HepG2 (cell line): ENCODE measurements around the gene MRPL14. TPM values are rescaled to one million over a fixed set of nuclear protein-coding genes. Genes with fewer than 3 reads are reported as not detected.
A peak's percentile ranks its signal among the peaks of the same experiment; 100 is the strongest.

Experiments
- ATAC-seq: fragments of 200-7000 bp; cut with Tn5 transposase; 3 replicates; pipeline ENCODE4 v1.9.1; 2020; ENCODE audit warnings: mild to moderate bottlenecking, moderate library complexity
- BruUV-seq: library from RNA; stranded (reverse); fragments of 400-500 nt; replicated peaks from 2 replicates; lab custom pipeline; 2021; lab: Mats Ljungman, UMichigan
- CTCF ChIA-PET: fragments of 300-600 bp; formaldehyde crosslinking; extraction: SDS; loops from one replicate; lab custom pipeline; 2021; ENCODE audit warnings: low total read pairs, inconsistent platforms, low intra/inter-chr PET ratio; lab: Yijun Ruan, JAX
- POLR2A ChIA-PET: fragments of 350-600 bp; sonication (Branson Sonifier 250); formaldehyde crosslinking; loops from one replicate; lab custom pipeline; 2020; ENCODE audit warnings: antibody characterized with exemption, inconsistent platforms; lab: Yijun Ruan, JAX
- DNase-seq: peaks from one replicate; pipeline ENCODE4 v3.0.0-alpha.2; 2015; ENCODE audit warnings: low spot score
- FAIRE-seq: peaks from 3 replicates; lab custom pipeline; 2011; peaks lifted over from hg19 to GRCh38; lab: Jason Lieb, UNC
- H2AFZ ChIP-seq: one replicate; pipeline ENCODE4 v1.6.1; 2011; ENCODE audit warnings: low read length, inconsistent platforms
- H3K27ac ChIP-seq: fragments of 300-600 bp; 3 replicates; pipeline ENCODE4 v1.8.0; 2011; ENCODE audit warnings: mixed run types, mild to moderate bottlenecking, mixed read lengths, low read length, inconsistent platforms; ENCODE audit not compliant: insufficient read depth; ENCODE audit errors: extremely low read length
- H3K27me3 ChIP-seq, 2 experiments: fragments of 200-600 bp in 1 of 2; 2 replicates in 1 of 2; 3 replicates in 1 of 2; pipeline versions ENCODE4 v1.6.0 to v1.8.0; 2011; ENCODE audit warnings: low read length in 2 of 2, mild to moderate bottlenecking in 2 of 2, moderate library complexity in 2 of 2, inconsistent platforms in 1 of 2; ENCODE audit not compliant: insufficient read depth in 2 of 2, control insufficient read depth in 1 of 2
- H3K36me3 ChIP-seq, 2 experiments: fragments of 200-600 bp in 1 of 2; replicated peaks in 1 of 2; 2 replicates in 1 of 2; 3 replicates in 1 of 2; pipeline versions ENCODE4 v1.5.1 to v1.8.0; 2011; ENCODE audit warnings: low read length in 2 of 2, inconsistent platforms in 1 of 2; ENCODE audit not compliant: insufficient read depth in 2 of 2, control insufficient read depth in 1 of 2
- H3K4me1 ChIP-seq: 2 replicates; pipeline ENCODE4 v1.5.1; 2012; ENCODE audit warnings: low read length, inconsistent platforms; ENCODE audit not compliant: insufficient read depth
- H3K4me2 ChIP-seq: 2 replicates; pipeline ENCODE4 v1.6.0; 2011; ENCODE audit warnings: low read depth, low read length, inconsistent platforms
- H3K4me3 ChIP-seq, 3 experiments: fragments of 200-600 bp in 1 of 3; sonication (generic), shearing (Covaris generic) in 1 of 3; replicated peaks in 1 of 3; 2 replicates each; pipeline ENCODE4 v1.5.1; 2011 to 2016; ENCODE audit warnings: low read length in 3 of 3, inconsistent platforms in 2 of 3, low read depth in 2 of 3, mild to moderate bottlenecking in 2 of 3, control low read depth in 1 of 3, mixed read lengths in 1 of 3; ENCODE audit not compliant: insufficient read depth in 1 of 3
- H3K79me2 ChIP-seq: one replicate; pipeline ENCODE4 v1.6.1; 2011; ENCODE audit warnings: low read length, inconsistent platforms; ENCODE audit not compliant: insufficient read depth
- H3K9ac ChIP-seq: 2 replicates; pipeline ENCODE4 v1.6.0; 2011; ENCODE audit warnings: mild to moderate bottlenecking, low read depth, low read length, inconsistent platforms; ENCODE audit not compliant: insufficient read depth
- H3K9me3 ChIP-seq: 2 replicates; pipeline ENCODE4 v1.5.1; 2012; ENCODE audit warnings: mild to moderate bottlenecking, low read length
- H4K20me1 ChIP-seq: 2 replicates; pipeline ENCODE4 v1.6.0; 2011; ENCODE audit warnings: inconsistent platforms, mild to moderate bottlenecking, low read length, moderate library complexity; ENCODE audit not compliant: insufficient read depth
- ARNT2 ChIP-seq: sonication (generic); formaldehyde crosslinking; IDR thresholded peaks from 2 replicates; pipeline ENCODE4 v1.8.0; 2022; ENCODE audit warnings: mild to moderate bottlenecking, low read depth, missing genetic modification reagents, moderate library complexity
- ATAD3A ChIP-seq: sonication (generic); formaldehyde crosslinking; IDR thresholded peaks from 2 replicates; pipeline ENCODE4 v1.4.0; 2020; ENCODE audit warnings: missing genetic modification reagents
- BCL6 ChIP-seq: IDR thresholded peaks from 2 replicates; pipeline ENCODE4 v1.6.1; 2016; ENCODE audit warnings: missing genetic modification reagents, missing compliant biosample characterization
- GFI1 ChIP-seq: sonication (generic); formaldehyde crosslinking; IDR thresholded peaks from 2 replicates; pipeline ENCODE4 v1.5.0; 2020; ENCODE audit warnings: missing genetic modification reagents, mild to moderate bottlenecking, borderline replicate concordance
- HNRNPLL ChIP-seq: fragments of 200-400 bp; formaldehyde crosslinking; IDR thresholded peaks from 2 replicates; pipeline ENCODE4 v1.6.1; 2017; ENCODE audit warnings: mild to moderate bottlenecking, low read depth, low read length; ENCODE audit not compliant: poor library complexity, severe bottlenecking
- HOXA9 ChIP-seq: sonication (generic); formaldehyde crosslinking; IDR thresholded peaks from 2 replicates; pipeline ENCODE4 v1.8.1; 2022; ENCODE audit warnings: missing genetic modification reagents, mild to moderate bottlenecking, moderate library complexity, borderline replicate concordance
- JUND ChIP-seq: sonication (generic); formaldehyde crosslinking; IDR thresholded peaks from 2 replicates; pipeline ENCODE4 v1.8.0; 2022; ENCODE audit warnings: mild to moderate bottlenecking, missing genetic modification reagents
- KLF6 ChIP-seq: IDR thresholded peaks from 2 replicates; pipeline ENCODE4 v1.8.0; 2016; ENCODE audit warnings: missing biosample characterization, missing genetic modification reagents
- SIX4 ChIP-seq: sonication (generic); formaldehyde crosslinking; IDR thresholded peaks from 2 replicates; pipeline ENCODE4 v1.4.0; 2020; ENCODE audit warnings: missing genetic modification reagents
- SMAD3 ChIP-seq: sonication (generic); formaldehyde crosslinking; IDR thresholded peaks from 2 replicates; pipeline ENCODE4 v1.4.0; 2020; ENCODE audit warnings: missing genetic modification reagents
- ZFYVE20 ChIP-seq: sonication (generic); formaldehyde crosslinking; IDR thresholded peaks from 2 replicates; pipeline ENCODE4 v1.8.0; 2023; ENCODE audit warnings: low read depth, mild to moderate bottlenecking, moderate library complexity, missing genetic modification reagents, borderline replicate concordance
- ZNF17 ChIP-seq: sonication (generic); formaldehyde crosslinking; IDR thresholded peaks from 2 replicates; pipeline ENCODE4 v1.5.0; 2020; ENCODE audit warnings: mild to moderate bottlenecking, missing genetic modification reagents
- ZNF432 ChIP-seq: sonication (generic); formaldehyde crosslinking; IDR thresholded peaks from 2 replicates; pipeline ENCODE4 v1.5.0; 2020; ENCODE audit warnings: missing genetic modification reagents, mild to moderate bottlenecking, borderline replicate concordance
- ZNF484 ChIP-seq: sonication (generic); formaldehyde crosslinking; IDR thresholded peaks from 2 replicates; pipeline ENCODE4 v1.5.1; 2020; ENCODE audit warnings: mild to moderate bottlenecking, low read depth, missing genetic modification reagents, borderline replicate concordance
- ZNF572 ChIP-seq: sonication (generic); formaldehyde crosslinking; IDR thresholded peaks from 2 replicates; pipeline ENCODE4 v1.5.1; 2020; ENCODE audit warnings: mild to moderate bottlenecking, missing genetic modification reagents
- ZNF768 ChIP-seq: sonication (generic); formaldehyde crosslinking; IDR thresholded peaks from 2 replicates; pipeline ENCODE4 v1.4.0; 2020; ENCODE audit warnings: missing genetic modification reagents
- ZSCAN20 ChIP-seq: sonication (generic); formaldehyde crosslinking; IDR thresholded peaks from 2 replicates; pipeline ENCODE4 v1.4.0; 2020; ENCODE audit warnings: missing genetic modification reagents, mild to moderate bottlenecking, borderline replicate concordance
- WGBS: methylation state at CpG from one replicate; pipeline ENCODE4 v1.1.6; 2017; ENCODE audit warnings: low lambda C conversion rate; 5-methylcytosine and 5-hydroxymethylcytosine counted together
- in situ Hi-C: cut with HindIII; loops from 2 replicates; pipeline ENCODE4 v1.10.0; 2017; ENCODE audit warnings: low pct_unique_long_range_greater_than_20kb; ENCODE audit not compliant: extremely low pct_ligation_motif_present
- intact Hi-C: fragments of 100-400 bp; cut with micrococcal nuclease; formaldehyde crosslinking; loops from one replicate; pipeline ENCODE4 v1.10.0; 2022; ENCODE audit not compliant: unreplicated experiment
- polyA plus RNA-seq, 8 experiments: library from polyadenylated mRNA; depleted of rRNA in 3 of 8; stranded (reverse) in 7 of 8; unstranded in 1 of 8; fragments of >200 nt; fragmentation: Illumina TruSeq in 4 of 8; extraction: Trizol in 4 of 8; gene quantifications; 2 replicates each; pipeline versions ENCODE4 v1.2.1 to v1.2.3, GENCODE V29; 2011 to 2016; ENCODE audit warnings: low read depth in 4 of 8, missing spikeins in 1 of 8, mixed read lengths in 1 of 8; ENCODE audit not compliant: insufficient read depth in 1 of 8
- total RNA-seq, 5 experiments: library from RNA; depleted of rRNA; stranded (reverse); fragments of >200 nt; fragmentation: Illumina TruSeq; extraction: Trizol; gene quantifications; 2 replicates each; pipeline ENCODE4 v1.2.3, GENCODE V29; 2016; ENCODE audit warnings: low read depth in 1 of 5
- TF ChIP-seq, protein P1 (sequence below): IDR thresholded peaks from 2 replicates; pipeline ENCODE4 v1.6.1; 2012; ENCODE audit warnings: low read depth, low read length, improper control_type of control experiment
- TF ChIP-seq, protein P2 (sequence below): fragments of 450-650 bp; IDR thresholded peaks from 2 replicates; pipeline ENCODE4 v1.6.1; 2017

The MRPL14 gene
- total and polyA plus RNA-seq, 2 of the 13 experiments (the other 11 are each of a cell fraction or from before 2014, with no cell fraction given): 157 to 178 TPM

DNA sequence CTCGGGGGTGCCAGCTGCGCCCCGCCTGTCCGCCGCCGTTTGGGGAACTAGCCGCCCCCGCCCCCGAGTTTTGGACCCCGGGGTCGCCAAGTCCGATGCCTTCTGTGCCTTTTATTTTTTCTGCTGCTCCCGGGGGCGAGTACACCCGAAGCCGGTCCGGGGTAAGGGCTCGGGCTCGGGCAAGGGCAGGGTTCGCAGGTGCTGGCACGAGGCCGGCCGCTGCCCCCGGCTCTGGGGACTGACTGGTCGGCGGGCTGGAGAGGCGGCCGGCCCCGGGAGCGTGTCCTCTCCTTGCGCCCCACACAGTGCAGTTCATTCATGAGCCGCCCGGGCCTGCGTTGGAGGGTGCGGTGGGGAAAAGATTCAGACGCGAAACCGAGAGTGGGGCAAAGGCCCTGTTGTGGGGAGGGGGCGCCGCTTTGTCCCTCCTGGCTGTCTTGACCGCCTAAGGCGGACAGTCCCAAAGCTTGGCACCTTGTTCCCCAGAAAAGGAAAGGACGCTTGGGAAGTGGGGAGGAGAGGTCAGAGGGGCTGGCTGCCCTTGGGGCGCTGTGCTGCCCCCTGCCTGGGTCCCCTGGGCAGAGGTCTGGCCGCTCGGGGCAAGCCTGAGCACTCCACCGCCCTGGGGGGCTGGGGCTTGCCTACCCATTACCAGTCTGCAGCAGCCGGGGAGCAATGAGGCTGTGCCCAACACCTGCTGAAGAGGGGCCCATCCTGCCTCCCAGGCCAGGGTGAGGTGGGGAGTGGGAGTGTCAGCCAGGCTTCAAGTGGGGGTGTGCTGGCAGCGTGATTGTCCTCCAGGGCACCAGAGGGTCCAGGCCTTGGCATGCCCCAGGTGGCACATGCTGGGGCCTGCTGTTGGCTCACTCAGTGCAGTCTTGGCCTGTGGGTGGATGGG, 1.0 kb upstream of the MRPL14 start:
- H3K9me3 ChIP-seq: no peaks in the 10 kb centered on the region
- H2AFZ ChIP-seq: no peak overlapping the region
- peaks cover 79% of the 10 kb centered on the region for H3K4me1 ChIP-seq
- peaks cover 30% of the 10 kb centered on the region for H4K20me1 ChIP-seq
- H3K79me2 ChIP-seq: peaks cover 74% of the 10 kb centered on the region
- 3% methylated on average over 37 of the region's 49 CpGs for WGBS
- DNase-seq (peak; percentile 35), FAIRE-seq (no peak), ATAC-seq (peak; percentile 85)
- peak overlapping the region; percentile 81 for H3K9ac ChIP-seq
- ChIA-PET POLR2A (interaction anchor here (0.6 to 1.5 kb wide), 14 partner anchors 10 to 871 kb away, joined by 3 to 17 read pairs (median 5); partner anchors contain the start of genes HSP90AB1 and SLC35B2), CTCF (no interaction called here)
- in situ Hi-C loops (no loop called here), intact Hi-C loops (loop anchor here (2.0 kb wide), 1 partner anchor 23 kb away; no protein-coding TSS in a partner anchor)
- BruUV-seq: no TSS peak
- H3K27me3 ChIP-seq: no peaks in the 10 kb centered on the region; a peak in 1 of 5 replicates
- H3K4me3 ChIP-seq: peak overlapping the region; percentile 87 to 95 (median 94)
- peak overlapping the region; percentile 96 for H3K4me2 ChIP-seq
- peak overlapping the region; percentile 63 for H3K27ac ChIP-seq
- peaks cover 0 to 7% of the 10 kb centered on the region in 2 experiments; a peak in 1 of 5 replicates for H3K36me3 ChIP-seq
- TF ChIP-seq ZNF432 (no peak), SIX4 (no peak), ZNF572 (CRISPR knock-in tag) (no peak; the same call in 1 of the 2 replicates), HOXA9 (CRISPR knock-in tag) (no peak), KLF6 (CRISPR knock-in tag) (no peak), ZSCAN20 (CRISPR knock-in tag) (0 out of 2 replicates have a peak, but pooled peaks have one; percentile 57), ZNF768 (CRISPR knock-in tag) (peak; percentile 69), ARNT2 (CRISPR knock-in tag) (no peak), SMAD3 (CRISPR knock-in tag) (no peak), ZNF484 (CRISPR knock-in tag) (no peak), ATAD3A (CRISPR knock-in tag) (no peak), ZFYVE20 (CRISPR knock-in tag) (no peak), GFI1 (CRISPR knock-in tag) (peak; percentile 40; the same call in 1 of the 2 replicates), BCL6 (CRISPR knock-in tag) (no peak), JUND (CRISPR knock-in tag) (no peak), ZNF17 (CRISPR knock-in tag) (peak; percentile 55; the same call in 1 of the 2 replicates), HNRNPLL (peak; percentile 68)
- TF ChIP-seq, protein P1, sequence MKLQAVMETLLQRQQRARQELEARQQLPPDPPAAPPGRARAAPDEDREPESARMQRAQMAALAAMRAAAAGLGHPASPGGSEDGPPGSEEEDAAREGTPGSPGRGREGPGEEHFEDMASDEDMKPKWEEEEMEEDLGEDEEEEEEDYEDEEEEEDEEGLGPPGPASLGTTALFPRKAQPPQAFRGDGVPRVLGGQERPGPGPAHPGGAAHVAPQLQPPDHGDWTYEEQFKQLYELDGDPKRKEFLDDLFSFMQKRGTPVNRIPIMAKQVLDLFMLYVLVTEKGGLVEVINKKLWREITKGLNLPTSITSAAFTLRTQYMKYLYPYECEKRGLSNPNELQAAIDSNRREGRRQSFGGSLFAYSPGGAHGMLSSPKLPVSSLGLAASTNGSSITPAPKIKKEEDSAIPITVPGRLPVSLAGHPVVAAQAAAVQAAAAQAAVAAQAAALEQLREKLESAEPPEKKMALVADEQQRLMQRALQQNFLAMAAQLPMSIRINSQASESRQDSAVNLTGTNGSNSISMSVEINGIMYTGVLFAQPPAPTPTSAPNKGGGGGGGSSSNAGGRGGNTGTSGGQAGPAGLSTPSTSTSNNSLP: no peak
- TF ChIP-seq, protein P2, sequence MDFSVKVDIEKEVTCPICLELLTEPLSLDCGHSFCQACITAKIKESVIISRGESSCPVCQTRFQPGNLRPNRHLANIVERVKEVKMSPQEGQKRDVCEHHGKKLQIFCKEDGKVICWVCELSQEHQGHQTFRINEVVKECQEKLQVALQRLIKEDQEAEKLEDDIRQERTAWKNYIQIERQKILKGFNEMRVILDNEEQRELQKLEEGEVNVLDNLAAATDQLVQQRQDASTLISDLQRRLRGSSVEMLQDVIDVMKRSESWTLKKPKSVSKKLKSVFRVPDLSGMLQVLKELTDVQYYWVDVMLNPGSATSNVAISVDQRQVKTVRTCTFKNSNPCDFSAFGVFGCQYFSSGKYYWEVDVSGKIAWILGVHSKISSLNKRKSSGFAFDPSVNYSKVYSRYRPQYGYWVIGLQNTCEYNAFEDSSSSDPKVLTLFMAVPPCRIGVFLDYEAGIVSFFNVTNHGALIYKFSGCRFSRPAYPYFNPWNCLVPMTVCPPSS: no peak
